Gastrocnemius medialis (tissue), 4 donors: Measurements from ENCODE around the gene EFCAB11. TPM values are rescaled to one million over a fixed set of nuclear protein-coding genes. Genes with fewer than 3 reads are reported as not detected.

Experiments used
- ATAC-seq, 2 donors: fragments of 150-250 bp; one replicate each; pipeline ENCODE4 v1.9.1; 2016
- DNase-seq, 2 donors: peaks; one replicate each; pipeline ENCODE4 v3.0.0-alpha.2; 2019
- H3K27ac ChIP-seq, 4 donors: fragments of 200-600 bp; sonication (generic); 1 replicate in 1 of 4; 2 replicates in 3 of 4; pipeline ENCODE4 v1.5.1; 2016 to 2018; ENCODE audit warnings: mild to moderate bottlenecking in 2 of 4, moderate library complexity in 1 of 4
- H3K27me3 ChIP-seq, 3 donors: fragments of 200-600 bp; sonication (generic) in 2 of 3; 1 replicate in 1 of 3; 2 replicates in 2 of 3; pipeline versions ENCODE4 v1.5.1 to v1.6.0; 2016 to 2019; ENCODE audit warnings: mild to moderate bottlenecking in 1 of 3, moderate library complexity in 1 of 3
- H3K36me3 ChIP-seq, 2 donors: fragments of 200-600 bp; sonication (generic) in 1 of 2; one replicate each; pipeline ENCODE4 v1.5.1; 2017 to 2018
- H3K4me1 ChIP-seq, 2 donors: fragments of 200-600 bp; sonication (generic) in 1 of 2; one replicate each; pipeline ENCODE4 v1.5.1; 2016 to 2017; ENCODE audit warnings: mild to moderate bottlenecking in 2 of 2
- H3K4me3 ChIP-seq, 4 donors: fragments of 200-600 bp; sonication (generic) in 3 of 4; 1 replicate in 1 of 4; 2 replicates in 3 of 4; pipeline ENCODE4 v1.5.1; 2016 to 2019; ENCODE audit warnings: mild to moderate bottlenecking in 2 of 4
- H3K9me3 ChIP-seq, 3 donors: fragments of 200-600 bp; sonication (generic) in 2 of 3; 1 replicate in 1 of 3; 2 replicates in 2 of 3; pipeline ENCODE4 v1.5.1; 2016 to 2019
- POLR2A ChIP-seq, 2 donors: fragments of 450-650 bp; IDR thresholded peaks; one replicate each; pipeline ENCODE4 v1.6.1; 2017; ENCODE audit warnings: antibody characterized with exemption in 2 of 2, mild to moderate bottlenecking in 2 of 2, moderate library complexity in 2 of 2
- in situ Hi-C, 4 donors: fragments of 200-750 bp; cut with MboI; loops; one replicate each; pipeline versions ENCODE4 v1.15.0 to v1.8.0; 2017; ENCODE audit warnings: low sequenced_read_pairs in 4 of 4
- intact Hi-C: fragments of 100-400 bp; cut with DNase I; formaldehyde crosslinking; loops from one replicate; pipeline ENCODE4 v1.15.1; 2023; ENCODE audit warnings: low total_unique reads
- total RNA-seq, 4 donors: library from RNA; depleted of rRNA; stranded (reverse); fragments of >200 nt; gene quantifications; one replicate each; pipeline versions ENCODE4 v1.1.0 to v1.2.3, GENCODE V29; 2016
- TF ChIP-seq, protein P1 (sequence below), 5 experiments: fragments of 450-650 bp in 3 of 5; fragments of 200-600 bp in 2 of 5; sonication (generic) in 2 of 5; IDR thresholded peaks in 4 of 5; conservative IDR thresholded peaks in 1 of 5; 1 replicate in 4 of 5; 2 replicates in 1 of 5; pipeline ENCODE4 v1.5.1; 2016 to 2019; ENCODE audit warnings: antibody characterized with exemption in 5 of 5, mild to moderate bottlenecking in 3 of 5, moderate library complexity in 3 of 5

Gene EFCAB11
- total RNA-seq, 4 donors from 2014 or later: 0.69 to 1.6 (median 1.6) TPM

DNA sequence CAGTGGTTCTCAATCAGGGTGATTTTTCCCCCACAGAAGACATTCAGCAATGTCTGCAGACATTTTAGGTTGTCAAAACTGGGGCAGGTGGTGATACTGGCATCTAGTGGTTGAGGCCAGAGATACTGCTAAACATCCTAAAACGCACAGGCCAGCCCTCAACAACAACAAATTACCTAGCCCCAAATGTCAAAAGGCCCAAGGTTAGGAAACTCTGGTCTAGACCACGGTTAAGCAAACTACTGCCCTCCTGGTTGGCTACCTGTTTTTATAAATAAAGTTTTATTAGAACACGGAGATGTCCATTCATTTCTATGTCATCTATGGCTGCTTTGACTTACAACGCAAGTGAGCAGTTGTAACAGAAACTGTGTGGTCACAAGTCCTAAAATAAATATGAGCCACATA is 186.7 kb downstream of the EFCAB11 start:
- Histone ChIP-seq H3K27ac (no peak overlapping the region), H3K9me3 (no peaks in the 10 kb centered on the region), H3K27me3 (no peaks in the 10 kb centered on the region), H3K4me3 (no peak overlapping the region), H3K4me1 (no peaks in the 10 kb centered on the region), H3K36me3 (no peaks in the 10 kb centered on the region)
- DNase-seq (no peak), ATAC-seq (no peak)
- intact Hi-C loops: no loop called here
- in situ Hi-C loops: no loop called here
- TF ChIP-seq, protein P1, sequence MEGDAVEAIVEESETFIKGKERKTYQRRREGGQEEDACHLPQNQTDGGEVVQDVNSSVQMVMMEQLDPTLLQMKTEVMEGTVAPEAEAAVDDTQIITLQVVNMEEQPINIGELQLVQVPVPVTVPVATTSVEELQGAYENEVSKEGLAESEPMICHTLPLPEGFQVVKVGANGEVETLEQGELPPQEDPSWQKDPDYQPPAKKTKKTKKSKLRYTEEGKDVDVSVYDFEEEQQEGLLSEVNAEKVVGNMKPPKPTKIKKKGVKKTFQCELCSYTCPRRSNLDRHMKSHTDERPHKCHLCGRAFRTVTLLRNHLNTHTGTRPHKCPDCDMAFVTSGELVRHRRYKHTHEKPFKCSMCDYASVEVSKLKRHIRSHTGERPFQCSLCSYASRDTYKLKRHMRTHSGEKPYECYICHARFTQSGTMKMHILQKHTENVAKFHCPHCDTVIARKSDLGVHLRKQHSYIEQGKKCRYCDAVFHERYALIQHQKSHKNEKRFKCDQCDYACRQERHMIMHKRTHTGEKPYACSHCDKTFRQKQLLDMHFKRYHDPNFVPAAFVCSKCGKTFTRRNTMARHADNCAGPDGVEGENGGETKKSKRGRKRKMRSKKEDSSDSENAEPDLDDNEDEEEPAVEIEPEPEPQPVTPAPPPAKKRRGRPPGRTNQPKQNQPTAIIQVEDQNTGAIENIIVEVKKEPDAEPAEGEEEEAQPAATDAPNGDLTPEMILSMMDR (IDR thresholded peaks at IDR 0.05 in 4 of 5, conservative IDR thresholded peaks at IDR 0.05 in 1 of 5): peak in 3 of 5 experiments; percentile 29 to 41 (median 33)
- TF ChIP-seq POLR2A (IDR thresholded peaks at IDR 0.05): no peak

DNA sequence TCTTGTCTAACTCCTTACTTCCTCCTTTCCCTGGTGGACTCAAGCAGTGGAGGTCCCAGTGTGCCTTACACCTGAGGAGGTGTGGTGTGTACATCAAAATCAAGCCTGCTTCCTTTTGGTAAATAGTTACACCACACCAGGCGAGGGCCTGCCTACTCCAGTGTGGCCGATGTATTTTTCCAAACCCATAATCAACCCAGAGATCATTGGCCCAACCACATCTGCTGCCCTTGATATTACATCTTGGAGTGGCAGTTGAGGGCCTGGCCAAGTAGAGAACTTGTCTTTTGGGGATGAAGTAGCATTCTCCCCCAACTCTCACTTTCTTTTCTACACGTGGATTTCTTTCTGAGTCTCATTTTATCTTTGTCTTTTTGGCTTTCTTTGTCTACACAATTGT is 187.4 kb downstream of the EFCAB11 start:
- no peak overlapping the region for H3K27ac ChIP-seq
- H3K9me3 ChIP-seq: no peaks in the 10 kb centered on the region
- H3K36me3 ChIP-seq: no peaks in the 10 kb centered on the region
- intact Hi-C loops (no loop called here), in situ Hi-C loops (no loop called here)
- no peaks in the 10 kb centered on the region for H3K4me1 ChIP-seq
- TF ChIP-seq, protein P1 (IDR thresholded peaks at IDR 0.05 in 4 of 5, conservative IDR thresholded peaks at IDR 0.05 in 1 of 5): no peak
- TF ChIP-seq POLR2A (IDR thresholded peaks at IDR 0.05): no peak
- no peak for ATAC-seq
- DNase-seq: no peak
- H3K27me3 ChIP-seq: no peaks in the 10 kb centered on the region
- H3K4me3 ChIP-seq: no peak overlapping the region

DNA sequence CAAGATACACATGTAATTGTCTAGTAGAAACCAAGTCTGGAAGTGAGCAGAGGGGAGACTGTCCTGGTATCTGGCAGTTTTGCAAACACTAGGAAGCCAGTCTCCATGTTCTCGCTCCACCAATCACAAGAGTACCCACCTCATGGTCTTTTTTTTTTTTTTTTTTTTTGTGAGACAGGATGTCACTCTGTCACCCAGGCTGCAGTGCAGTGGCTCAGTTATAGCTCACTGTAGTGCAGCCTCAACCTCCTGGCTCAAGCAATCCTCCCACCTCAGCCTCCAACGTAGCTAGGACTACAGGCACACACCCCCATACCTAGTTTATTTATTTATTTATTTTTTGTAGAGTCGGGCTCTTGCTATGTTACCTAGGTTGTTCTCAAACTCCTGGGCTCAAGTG is 189.2 kb downstream of the EFCAB11 start:
- no peaks in the 10 kb centered on the region for H3K27me3 ChIP-seq
- no peak overlapping the region for H3K27ac ChIP-seq
- no peaks in the 10 kb centered on the region for H3K4me1 ChIP-seq
- in situ Hi-C loops (no loop called here), intact Hi-C loops (no loop called here)
- no peaks in the 10 kb centered on the region for H3K9me3 ChIP-seq
- H3K36me3 ChIP-seq: no peaks in the 10 kb centered on the region
- ATAC-seq: no peak
- no peak for DNase-seq
- TF ChIP-seq POLR2A (IDR thresholded peaks at IDR 0.05): no peak
- TF ChIP-seq, protein P1 (IDR thresholded peaks at IDR 0.05 in 4 of 5, conservative IDR thresholded peaks at IDR 0.05 in 1 of 5): no peak
- H3K4me3 ChIP-seq: no peak overlapping the region

DNA sequence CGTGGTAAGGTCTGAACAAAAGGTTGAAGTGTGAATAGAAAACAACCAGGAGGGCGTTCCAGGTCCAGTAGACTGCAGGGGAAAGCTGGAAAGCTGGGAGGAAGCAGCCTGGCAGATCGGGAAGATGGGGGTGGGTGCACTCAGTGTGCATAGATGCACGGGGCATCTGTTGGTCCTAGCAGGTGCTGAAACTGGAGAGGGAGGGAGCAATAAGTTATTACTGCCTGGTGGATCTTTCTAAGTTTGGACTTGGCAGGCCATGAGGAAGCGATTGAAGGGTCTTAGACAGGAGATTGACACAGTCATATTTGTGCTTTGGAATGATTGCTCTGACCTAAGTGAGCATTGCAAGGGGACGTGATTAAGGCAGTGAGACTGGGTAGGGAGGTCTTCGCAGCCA is 194.4 kb downstream of the EFCAB11 start:
- Histone ChIP-seq H3K9me3 (no peaks in the 10 kb centered on the region), H3K27ac (no peak overlapping the region), H3K4me3 (no peak overlapping the region), H3K36me3 (no peaks in the 10 kb centered on the region), H3K27me3 (no peaks in the 10 kb centered on the region), H3K4me1 (no peaks in the 10 kb centered on the region)
- TF ChIP-seq, protein P1 (IDR thresholded peaks at IDR 0.05 in 4 of 5, conservative IDR thresholded peaks at IDR 0.05 in 1 of 5): no peak
- TF ChIP-seq POLR2A (IDR thresholded peaks at IDR 0.05): no peak
- ATAC-seq (no peak), DNase-seq (no peak)
- in situ Hi-C loops: no loop called here
- intact Hi-C loops: no loop called here

DNA sequence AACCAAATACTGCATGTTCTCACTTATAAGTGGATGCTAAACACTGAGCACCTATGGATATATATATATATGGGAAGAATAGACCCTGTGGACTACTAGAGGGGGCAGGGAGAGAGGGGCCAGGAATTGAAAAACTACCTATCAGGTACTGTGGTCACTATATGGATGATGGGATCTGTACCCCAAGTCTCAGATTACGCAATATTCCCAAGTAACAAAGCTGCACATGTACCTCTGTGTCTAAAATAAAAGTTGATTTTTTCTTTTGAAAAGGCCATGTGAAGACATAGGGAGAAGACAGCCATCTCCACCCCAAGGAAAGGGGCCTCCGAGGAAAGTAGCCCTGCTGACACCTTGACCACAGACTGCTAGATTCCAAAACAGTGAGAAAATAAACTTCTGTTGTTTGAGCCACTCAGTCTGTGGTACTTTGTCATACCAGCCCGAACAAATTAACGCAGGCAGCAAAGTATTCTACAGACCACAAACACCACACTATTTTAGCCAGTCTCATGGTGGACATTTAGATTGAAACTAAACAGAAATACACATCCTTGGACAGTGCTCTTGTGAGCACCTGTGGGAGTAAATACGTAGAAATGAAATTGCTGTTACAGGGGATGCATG is 197.1 kb downstream of the EFCAB11 start:
- ATAC-seq (no peak), DNase-seq (no peak)
- no peak overlapping the region for H3K27ac ChIP-seq
- H3K27me3 ChIP-seq: no peaks in the 10 kb centered on the region
- peaks cover 0 to 10% of the 10 kb centered on the region in 2 donors for H3K4me1 ChIP-seq
- intact Hi-C loops (no loop called here), in situ Hi-C loops (no loop called here)
- H3K4me3 ChIP-seq: no peak overlapping the region
- H3K36me3 ChIP-seq: no peaks in the 10 kb centered on the region
- TF ChIP-seq, protein P1 (IDR thresholded peaks at IDR 0.05 in 4 of 5, conservative IDR thresholded peaks at IDR 0.05 in 1 of 5): no peak
- no peak for TF ChIP-seq POLR2A (IDR thresholded peaks at IDR 0.05)
- H3K9me3 ChIP-seq: no peaks in the 10 kb centered on the region
